Effector memory CD4-positive, alpha-beta T cell (primary cell): Measurements from ENCODE around the gene HOXA11.

Source experiments
- DNase-seq, 3 donors: peaks; one replicate each; pipeline ENCODE4 v3.0.0-alpha.2; 2020
- H3K27ac ChIP-seq: 2 replicates; pipeline ENCODE4 v1.7.0; 2013; ENCODE audit warnings: mild to moderate bottlenecking, low read length, moderate library complexity; ENCODE audit not compliant: insufficient read depth, poor library complexity, severe bottlenecking
- H3K27me3 ChIP-seq: replicated peaks from 2 replicates; pipeline ENCODE4 v1.7.0; 2013; ENCODE audit warnings: mild to moderate bottlenecking, low read length; ENCODE audit not compliant: insufficient read depth, control insufficient read depth, poor library complexity, severe bottlenecking
- H3K36me3 ChIP-seq: 2 replicates; pipeline ENCODE4 v1.7.0; 2013; ENCODE audit warnings: mild to moderate bottlenecking, low read length, moderate library complexity; ENCODE audit not compliant: control insufficient read depth, insufficient read depth
- H3K4me1 ChIP-seq: 2 replicates; pipeline ENCODE4 v1.7.0; 2013; ENCODE audit warnings: low read length, mild to moderate bottlenecking; ENCODE audit not compliant: control insufficient read depth, insufficient read depth, poor library complexity, severe bottlenecking
- H3K4me3 ChIP-seq: 2 replicates; pipeline ENCODE4 v1.7.0; 2013; ENCODE audit warnings: low read length, low read depth, mild to moderate bottlenecking; ENCODE audit not compliant: insufficient read depth, poor library complexity, severe bottlenecking
- H3K9me3 ChIP-seq: 2 replicates; pipeline ENCODE4 v1.7.0; 2013; ENCODE audit warnings: mild to moderate bottlenecking, low read length, moderate library complexity; ENCODE audit not compliant: control insufficient read depth
- total RNA-seq, 3 donors: gene quantifications; one replicate each; lab custom pipeline; 2026; lab: John Stamatoyannopoulos, UW

The HOXA11 gene
- total RNA-seq: 0 reads per million in 3 donors

GRCh38 chr7:27185013-27185853 lies at the start of gene HOXA11:
Gene HOXA11, minus strand, starts transcription at chr7:27185232. Its CDS starts 88 bp downstream, at chr7:27185144.
- H3K27ac ChIP-seq: no peak within 1 kb of the TSS
- H3K4me1 ChIP-seq: peaks cover 51% of the 10 kb centered on the region
- H3K27me3 ChIP-seq: peaks cover 86% of the 10 kb centered on the region
- DNase-seq: no peak
- H3K9me3 ChIP-seq: no peaks in the 10 kb centered on the region
- peak within 1 kb of the TSS; percentile 42 for H3K4me3 ChIP-seq
- H3K36me3 ChIP-seq: no peaks in the 10 kb centered on the region

DNA sequence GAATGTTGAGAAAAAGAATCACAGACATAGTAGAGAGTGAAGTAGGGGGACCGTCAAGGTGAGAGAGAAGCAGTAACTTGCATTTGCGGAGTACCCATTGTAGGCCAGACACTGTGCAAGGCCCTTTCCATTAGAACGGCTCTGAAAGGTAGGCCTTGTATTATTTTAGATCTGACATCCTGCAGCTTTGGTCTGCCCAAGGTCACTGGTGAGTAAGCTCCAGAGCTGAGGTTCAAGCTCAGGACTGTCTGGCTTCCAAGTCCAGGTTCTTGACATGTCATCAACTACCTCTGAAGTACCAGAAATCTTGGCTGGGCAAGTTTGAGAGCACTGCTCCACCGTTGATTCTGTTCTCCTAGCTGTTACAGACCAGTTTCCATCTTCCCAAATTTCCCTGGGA lies 44.4 kb upstream of the HOXA11 start:
- Histone ChIP-seq H3K36me3 (no peaks in the 10 kb centered on the region), H3K4me3 (no peak overlapping the region), H3K4me1 (no peaks in the 10 kb centered on the region), H3K27me3 (peaks cover 15% of the 10 kb centered on the region), H3K9me3 (no peaks in the 10 kb centered on the region), H3K27ac (no peak overlapping the region)
- DNase-seq: no peak

DNA sequence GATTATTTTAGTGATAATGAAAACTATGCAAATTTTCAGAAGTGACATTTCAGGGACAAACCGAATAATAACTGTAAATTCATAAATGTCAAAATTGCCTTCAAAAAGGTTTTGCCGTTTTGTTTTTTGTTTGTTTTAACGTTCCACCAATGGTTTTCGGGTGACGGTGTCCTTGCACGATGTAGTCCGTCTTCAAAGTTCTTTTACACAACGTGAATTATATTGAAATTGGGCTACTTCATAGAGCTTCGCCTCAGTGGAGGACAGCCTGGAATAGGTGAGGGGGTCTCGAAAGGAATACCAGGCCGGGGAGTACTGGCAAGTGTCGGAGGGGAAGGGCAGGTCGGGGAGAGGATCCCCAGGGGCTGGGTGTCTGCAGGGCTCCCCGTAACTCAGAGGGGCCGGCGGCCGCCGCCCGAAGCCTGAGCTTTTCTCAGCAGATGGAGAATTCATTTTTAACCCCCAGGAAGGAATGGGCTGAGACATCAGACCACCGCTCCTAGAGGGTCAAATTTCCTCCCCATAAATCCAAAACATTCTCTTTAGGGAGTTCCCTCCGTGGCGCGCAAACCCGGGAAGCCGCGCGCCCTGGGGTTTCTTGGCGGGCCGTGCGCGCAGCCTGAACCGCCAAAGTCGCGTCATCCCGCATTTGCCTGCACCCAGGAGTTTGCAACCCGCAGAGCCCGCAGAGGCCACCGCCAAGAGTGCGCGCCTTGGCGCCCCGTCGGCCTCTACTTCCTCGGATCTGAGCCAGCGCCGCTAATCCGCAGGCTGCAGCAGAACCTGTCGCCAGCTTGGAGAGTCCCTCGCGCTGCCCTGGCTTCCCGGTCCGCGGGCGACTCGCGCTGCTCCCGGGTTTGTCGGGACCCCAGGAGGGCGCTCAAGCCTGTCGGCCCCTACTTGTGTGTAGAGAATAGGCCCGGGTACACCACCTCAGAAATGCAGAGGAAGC lies 40.2 kb upstream of the HOXA11 start:
- H3K9me3 ChIP-seq: no peaks in the 10 kb centered on the region
- H3K4me3 ChIP-seq: no peak overlapping the region
- no peak overlapping the region for H3K27ac ChIP-seq
- no peaks in the 10 kb centered on the region for H3K4me1 ChIP-seq
- no peaks in the 10 kb centered on the region for H3K36me3 ChIP-seq
- peaks cover 22% of the 10 kb centered on the region for H3K27me3 ChIP-seq
- DNase-seq: no peak

GRCh38 chr7:27223941-27224575 lies 39.0 kb upstream of the HOXA11 start:
- Histone ChIP-seq H3K27ac (no peak overlapping the region), H3K27me3 (peaks cover 34% of the 10 kb centered on the region), H3K4me3 (no peak overlapping the region), H3K9me3 (no peaks in the 10 kb centered on the region), H3K36me3 (no peaks in the 10 kb centered on the region), H3K4me1 (no peaks in the 10 kb centered on the region)
- DNase-seq: no peak

- Histone ChIP-seq H3K9me3 (no peaks in the 10 kb centered on the region), H3K27me3 (peaks cover 35% of the 10 kb centered on the region)
- DNase-seq: no peak
Observed at GRCh38 chr7:27221201-27221797, 36.3 kb upstream of the HOXA11 start.

DNA sequence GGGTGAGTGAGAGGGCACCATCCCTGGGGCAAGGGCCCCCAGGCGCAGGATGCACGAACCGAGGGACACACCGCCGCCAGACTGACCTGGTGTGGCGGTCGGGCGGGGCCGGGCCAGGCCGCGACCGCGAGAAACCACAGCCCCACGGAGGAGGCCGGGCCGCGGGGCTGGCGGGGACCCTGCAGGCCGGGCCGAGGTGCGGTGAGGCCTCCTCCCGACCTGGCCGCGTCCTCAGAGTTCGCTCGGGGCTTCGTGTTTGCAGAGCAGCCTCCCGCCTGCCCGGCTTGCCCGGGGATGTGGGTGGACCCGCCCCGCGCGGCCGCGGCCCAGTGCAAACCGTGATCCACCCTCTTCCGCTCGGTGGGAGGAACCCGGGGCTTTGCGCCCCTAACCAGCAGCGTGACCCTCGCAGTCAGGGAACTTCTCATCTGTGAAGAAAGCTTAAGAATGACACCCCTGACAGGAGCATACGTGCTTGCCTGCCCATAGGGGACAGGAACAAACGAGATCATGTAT lies 35.5 kb upstream of the HOXA11 start:
- H3K4me3 ChIP-seq: no peak overlapping the region
- no peaks in the 10 kb centered on the region for H3K4me1 ChIP-seq

More at GRCh38 chr7:27221201-27221797, 36.3 kb upstream of the HOXA11 start:
- no peak overlapping the region for H3K27ac ChIP-seq
- H3K4me3 ChIP-seq: no peak overlapping the region
- H3K36me3 ChIP-seq: no peaks in the 10 kb centered on the region
- no peaks in the 10 kb centered on the region for H3K4me1 ChIP-seq

GRCh38 chr7:27219821-27220220 lies 34.8 kb upstream of the HOXA11 start:
- H3K4me1 ChIP-seq: no peaks in the 10 kb centered on the region
- DNase-seq: no peak
- H3K9me3 ChIP-seq: no peaks in the 10 kb centered on the region
- no peaks in the 10 kb centered on the region for H3K36me3 ChIP-seq
- no peak overlapping the region for H3K4me3 ChIP-seq
- H3K27me3 ChIP-seq: peaks cover 20% of the 10 kb centered on the region
- no peak overlapping the region for H3K27ac ChIP-seq

More for the DNA sequence above, 35.5 kb upstream of the HOXA11 start:
- Histone ChIP-seq H3K9me3 (no peaks in the 10 kb centered on the region), H3K36me3 (no peaks in the 10 kb centered on the region), H3K27me3 (peaks cover 27% of the 10 kb centered on the region), H3K27ac (no peak overlapping the region)
- no peak for DNase-seq

GRCh38 chr7:27217951-27218350 lies 32.9 kb upstream of the HOXA11 start:
- H3K36me3 ChIP-seq: no peaks in the 10 kb centered on the region
- peaks cover 27% of the 10 kb centered on the region for H3K27me3 ChIP-seq
- H3K27ac ChIP-seq: no peak overlapping the region
- H3K9me3 ChIP-seq: no peaks in the 10 kb centered on the region
- H3K4me3 ChIP-seq: no peak overlapping the region
- no peaks in the 10 kb centered on the region for H3K4me1 ChIP-seq
- no peak for DNase-seq

DNA sequence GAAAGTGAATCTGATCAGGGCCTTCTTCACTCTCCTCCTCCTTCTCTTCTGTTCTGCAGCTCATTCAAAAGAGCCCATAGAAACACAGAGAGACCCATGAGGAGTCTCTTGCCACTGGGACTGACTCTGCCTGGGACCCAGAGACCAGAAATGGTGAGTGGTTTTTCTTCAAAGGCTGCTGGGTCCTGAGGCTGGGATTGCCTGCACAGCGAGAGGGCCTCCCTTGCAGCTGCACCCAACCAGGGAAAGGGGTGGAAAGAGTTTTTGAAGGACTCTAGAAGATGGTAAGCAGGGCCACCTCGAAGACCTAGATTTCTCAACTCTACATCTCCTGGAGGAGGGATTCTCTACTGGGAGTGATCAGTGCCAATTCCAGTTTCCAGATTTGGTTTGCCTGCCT lies 30.3 kb upstream of the HOXA11 start:
- H3K9me3 ChIP-seq: no peaks in the 10 kb centered on the region
- no peak overlapping the region for H3K4me3 ChIP-seq
- no peaks in the 10 kb centered on the region for H3K36me3 ChIP-seq
- H3K27ac ChIP-seq: no peak overlapping the region
- H3K27me3 ChIP-seq: peaks cover 46% of the 10 kb centered on the region
- H3K4me1 ChIP-seq: peaks cover 3% of the 10 kb centered on the region
- DNase-seq: no peak
